GM12891 (cell line): ENCODE results near the gene DHX58.

Source experiments
- DNase-seq: peaks from one replicate; pipeline ENCODE4 v3.0.0; 2011; ENCODE audit warnings: low spot score; ENCODE audit not compliant: insufficient read length
- FAIRE-seq: peaks from 2 replicates; lab custom pipeline; 2011; peaks lifted over from hg19 to GRCh38; lab: Jason Lieb, UNC
- PAX5 ChIP-seq: IDR thresholded peaks from 2 replicates; pipeline ENCODE4 v1.6.1; 2011; ENCODE audit warnings: low read length, moderate library complexity, mild to moderate bottlenecking; ENCODE audit not compliant: insufficient read depth, severe bottlenecking
- POLR2A ChIP-seq: IDR thresholded peaks from 2 replicates; pipeline ENCODE4 v1.6.1; 2011; ENCODE audit warnings: low read depth, low read length, control low read depth
- POLR2AphosphoS5 ChIP-seq: IDR thresholded peaks from 2 replicates; pipeline ENCODE4 v1.6.1; 2011; ENCODE audit warnings: low read depth, low read length, control low read depth
- POU2F2 ChIP-seq: IDR thresholded peaks from 2 replicates; pipeline ENCODE4 v1.6.1; 2011; ENCODE audit warnings: low read depth, mild to moderate bottlenecking, control low read depth, low read length, moderate library complexity
- SPI1 ChIP-seq: IDR thresholded peaks from 2 replicates; pipeline ENCODE4 v1.6.1; 2011; ENCODE audit warnings: low read depth, low read length, control low read depth
- TAF1 ChIP-seq: IDR thresholded peaks from 2 replicates; pipeline ENCODE4 v1.6.1; 2011; ENCODE audit warnings: low read depth, low read length, control low read depth

Gene DHX58

GRCh38 chr17:42056635-42057034 is 55.9 kb downstream of the DHX58 start:
- FAIRE-seq, result no peak
- DNase-seq, result no peak
- TF ChIP-seq POLR2AphosphoS5 (no peak), PAX5 (no peak), POU2F2 (no peak), SPI1 (no peak), POLR2A (no peak), TAF1 (no peak)

GRCh38 chr17:42055496-42055895 is 57.0 kb downstream of the DHX58 start:
- DNase-seq, result no peak
- no peak for FAIRE-seq
- TF ChIP-seq POU2F2 (no peak), SPI1 (no peak), POLR2AphosphoS5 (no peak), TAF1 (no peak), PAX5 (no peak), POLR2A (no peak)

GRCh38 chr17:42055027-42055426 is 57.5 kb downstream of the DHX58 start:
- FAIRE-seq (no peak), DNase-seq (no peak)
- TF ChIP-seq POLR2AphosphoS5 (no peak), TAF1 (no peak), POLR2A (no peak), SPI1 (no peak), PAX5 (no peak), POU2F2 (no peak)

- no peak for FAIRE-seq
- no peak for DNase-seq
- TF ChIP-seq SPI1, result no peak
- no peak for TF ChIP-seq TAF1
- TF ChIP-seq POLR2AphosphoS5, result no peak
- no peak for TF ChIP-seq PAX5
- no peak for TF ChIP-seq POU2F2
- TF ChIP-seq POLR2A, result no peak
Measured at GRCh38 chr17:42053731-42054500, 58.6 kb downstream of the DHX58 start.

GRCh38 chr17:42052346-42052877 is 60.1 kb downstream of the DHX58 start:
- FAIRE-seq (no peak), DNase-seq (no peak)
- no peak for TF ChIP-seq TAF1

- DNase-seq (no peak), FAIRE-seq (no peak)
- TF ChIP-seq TAF1 (no peak), PAX5 (no peak), POLR2A (no peak), SPI1 (no peak), POU2F2 (no peak), POLR2AphosphoS5 (no peak)
Measured at GRCh38 chr17:42051645-42052044, 60.9 kb downstream of the DHX58 start.
